Dermis microvascular lymphatic vessel endothelial cell (primary cell): Measurements from ENCODE around the gene TSEN34. TPM values are rescaled to one million over a fixed set of nuclear protein-coding genes. Genes with fewer than 3 reads are reported as not detected.

Experiments
- DNase-seq, 2 donors: peaks; one replicate each; pipeline versions ENCODE4 v3.0.0 to v3.0.0-alpha.2; 2010; ENCODE audit warnings: low read depth in 2 of 2
- total RNA-seq: library from RNA; depleted of rRNA; stranded (reverse); fragments of >200 nt; gene quantifications from 2 replicates; pipeline ENCODE4 v1.2.1, GENCODE V29; 2014

Gene TSEN34
- 45.4 and 50.3 TPM in 2 replicates for total RNA-seq

GRCh38 chr19:54191011-54191810 lies at the start of gene TSEN34:
Gene TSEN34, plus strand, starts transcription at chr19:54191308. Its CDS starts 57 bp downstream, at chr19:54191365.
- DNase-seq: peak; percentile 52 to 86

- DNase-seq: no peak
These were observed 49.8 kb upstream of the TSEN34 start for GRCh38 chr19:54141356-54141755.

GRCh38 chr19:54142166-54142780 lies 48.8 kb upstream of the TSEN34 start:
- no peak for DNase-seq

- no peak for DNase-seq
These were observed 45.5 kb upstream of the TSEN34 start for GRCh38 chr19:54145541-54146158.

GRCh38 chr19:54147676-54148075 lies 43.4 kb upstream of the TSEN34 start:
- no peak for DNase-seq

GRCh38 chr19:54148158-54148557 lies 43.0 kb upstream of the TSEN34 start:
- no peak for DNase-seq

- peak in 1 of 2 donors; percentile 76 for DNase-seq
These were observed 41.9 kb upstream of the TSEN34 start for GRCh38 chr19:54149021-54149812.

GRCh38 chr19:54151362-54152035 lies 39.6 kb upstream of the TSEN34 start:
- no peak for DNase-seq

GRCh38 chr19:54152267-54152666 lies 38.8 kb upstream of the TSEN34 start:
- DNase-seq: no peak

- DNase-seq: no peak
These were observed 38.1 kb upstream of the TSEN34 start for GRCh38 chr19:54152878-54153524.

GRCh38 chr19:54153731-54154326 lies 37.3 kb upstream of the TSEN34 start:
- DNase-seq: no peak

GRCh38 chr19:54154603-54155345 lies 36.3 kb upstream of the TSEN34 start:
- no peak for DNase-seq

- DNase-seq: peak in 1 of 2 donors; percentile 33
These were observed 35.4 kb upstream of the TSEN34 start for GRCh38 chr19:54155694-54156093.

GRCh38 chr19:54156490-54156889 lies 34.6 kb upstream of the TSEN34 start:
- DNase-seq: no peak

GRCh38 chr19:54156953-54157352 lies 34.2 kb upstream of the TSEN34 start:
- no peak for DNase-seq

- peak in 1 of 2 donors; percentile 27 for DNase-seq
These were observed 32.2 kb upstream of the TSEN34 start for GRCh38 chr19:54158812-54159351.

GRCh38 chr19:54159352-54160181 lies 31.5 kb upstream of the TSEN34 start, which contains the start of gene LENG1:
Gene LENG1, minus strand, starts transcription at chr19:54159721. Its CDS starts 26 bp downstream, at chr19:54159695.
- DNase-seq: peak; percentile 100

- DNase-seq: peak in 1 of 2 donors; percentile 27
These were observed 30.8 kb upstream of the TSEN34 start for GRCh38 chr19:54160182-54160811.
